Panc1 (cell line): Measurements from ENCODE around the gene BAIAP3. TPM values are rescaled to one million over a fixed set of nuclear protein-coding genes. Genes with fewer than 3 reads are reported as not detected.

Experiments
- ATAC-seq: fragments of 200-7000 bp; cut with Tn5 transposase; 2 replicates; pipeline ENCODE4 v1.9.1; 2020; ENCODE audit warnings: mild to moderate bottlenecking, moderate library complexity
- BruUV-seq: library from RNA; stranded (reverse); fragments of 400-500 nt; replicated peaks from 2 replicates; lab custom pipeline; 2021; lab: Mats Ljungman, UMichigan
- CTCF ChIA-PET: fragments of 300-600 bp; sonication (Branson Sonifier 250); formaldehyde crosslinking; loops from one replicate; lab custom pipeline; 2022; ENCODE audit warnings: antibody characterized with exemption; lab: Charles Lee
- POLR2A ChIA-PET: fragments of 300-600 bp; sonication (Branson Sonifier 250); formaldehyde crosslinking; loops from one replicate; lab custom pipeline; 2022; ENCODE audit warnings: antibody characterized with exemption; lab: Charles Lee
- DNase-seq: peaks from one replicate; pipeline ENCODE4 v3.0.0-alpha.2; 2010; ENCODE audit warnings: low read depth, low spot score
- H3K27ac ChIP-seq: 2 replicates; pipeline ENCODE4 v1.5.1; 2011; ENCODE audit warnings: mild to moderate bottlenecking, low read length, inconsistent platforms
- H3K27me3 ChIP-seq: fragments of 200-500 bp; sonication (Bioruptor generic); 2 replicates; pipeline ENCODE4 v1.6.0; 2014; ENCODE audit warnings: low read length, inconsistent platforms; ENCODE audit not compliant: control insufficient read depth, insufficient read depth
- H3K36me3 ChIP-seq: fragments of 200-500 bp; sonication (Bioruptor generic); 2 replicates; pipeline ENCODE4 v1.5.1; 2014; ENCODE audit warnings: inconsistent platforms, mild to moderate bottlenecking, low read length, moderate library complexity; ENCODE audit not compliant: control insufficient read depth, insufficient read depth
- H3K4me1 ChIP-seq: 2 replicates; pipeline ENCODE4 v1.5.1; 2011; ENCODE audit warnings: inconsistent platforms, mild to moderate bottlenecking, low read length, moderate library complexity; ENCODE audit not compliant: control insufficient read depth, insufficient read depth
- H3K4me3 ChIP-seq, 2 experiments: 2 replicates each; pipeline ENCODE4 v1.5.1; 2011 to 2012; ENCODE audit warnings: low read depth in 2 of 2, low read length in 2 of 2, mild to moderate bottlenecking in 2 of 2, inconsistent platforms in 1 of 2, moderate library complexity in 1 of 2
- H3K9me3 ChIP-seq: fragments of 200-500 bp; sonication (Bioruptor generic); 2 replicates; pipeline ENCODE4 v1.5.1; 2014; ENCODE audit warnings: low read depth, mild to moderate bottlenecking, inconsistent platforms, low read length, moderate library complexity; ENCODE audit not compliant: control insufficient read depth, insufficient read depth
- POLR2AphosphoS5 ChIP-seq: IDR thresholded peaks from 2 replicates; pipeline ENCODE4 v1.6.1; 2012; ENCODE audit warnings: mild to moderate bottlenecking, low read depth, low read length, moderate library complexity
- SIN3A ChIP-seq: IDR thresholded peaks from 2 replicates; pipeline ENCODE4 v1.6.1; 2012; ENCODE audit warnings: low read depth, mild to moderate bottlenecking, low read length, moderate library complexity, borderline replicate concordance; ENCODE audit not compliant: insufficient read depth
- TCF7L2 ChIP-seq: IDR thresholded peaks from 2 replicates; pipeline ENCODE4 v1.6.1; 2011; ENCODE audit warnings: mild to moderate bottlenecking, low read depth, low read length, inconsistent platforms
- in situ Hi-C: cut with HindIII; loops from 2 replicates; pipeline ENCODE4 v1.10.0; 2016; ENCODE audit warnings: low sequenced_read_pairs, low pct_unique_long_range_greater_than_20kb
- intact Hi-C: fragments of 100-400 bp; cut with micrococcal nuclease; formaldehyde crosslinking; loops from one replicate; pipeline ENCODE4 v1.10.0; 2022; ENCODE audit not compliant: unreplicated experiment
- total RNA-seq: library from RNA; stranded (reverse); gene quantifications from one replicate; pipeline ENCODE4 v1.2.1, GENCODE V29; 2021; ENCODE audit not compliant: unreplicated experiment
- TF ChIP-seq, protein P1 (sequence below): fragments of 450-650 bp; IDR thresholded peaks from 2 replicates; pipeline ENCODE4 v1.5.1; 2017; ENCODE audit warnings: mild to moderate bottlenecking
- TF ChIP-seq, protein P2 (sequence below), 2 experiments: IDR thresholded peaks; 2 replicates each; pipeline ENCODE4 v1.6.1; 2011 to 2012; ENCODE audit warnings: low read depth in 2 of 2, control low read depth in 1 of 2, low read length in 1 of 2, mild to moderate bottlenecking in 1 of 2, moderate library complexity in 1 of 2; ENCODE audit not compliant: insufficient read depth in 1 of 2

BAIAP3 gene
- total RNA-seq, 1 experiment from 2014 or later: 9.4 TPM

DNA sequence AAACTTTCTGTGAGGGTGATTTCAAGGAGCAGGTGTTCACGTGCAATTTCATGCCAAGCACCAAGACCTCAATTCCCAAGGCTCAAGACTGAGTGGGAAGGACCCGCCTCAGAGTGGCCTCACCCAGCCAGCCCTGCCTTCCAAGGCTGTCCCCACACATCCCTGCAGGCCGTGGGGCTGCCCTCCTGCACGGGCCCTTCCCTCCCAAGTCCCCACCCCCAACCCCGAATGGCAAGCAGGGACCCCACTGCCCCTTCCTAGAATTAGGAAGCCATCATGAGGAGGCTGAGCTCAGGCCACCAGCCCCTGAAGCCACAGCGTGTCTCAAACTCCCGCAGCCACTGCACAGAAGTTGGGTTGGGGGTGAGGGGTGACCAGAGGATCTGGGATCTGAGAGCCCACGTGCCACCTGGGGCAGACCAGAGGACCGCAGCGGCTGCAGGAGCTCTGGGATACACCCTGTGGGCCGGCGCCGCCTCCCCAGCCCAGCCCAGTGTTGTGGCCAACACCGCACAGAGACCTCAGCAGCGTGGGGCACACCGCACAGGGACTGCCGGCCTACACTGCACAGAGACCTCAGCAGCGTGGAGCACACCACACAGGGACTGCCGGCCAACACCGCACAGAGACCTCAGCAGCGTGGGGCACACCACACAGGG, 39.0 kb downstream of the BAIAP3 start:
- BruUV-seq: no TSS peak
- CTCF ChIA-PET: no interaction called here
- TF ChIP-seq, protein P1, sequence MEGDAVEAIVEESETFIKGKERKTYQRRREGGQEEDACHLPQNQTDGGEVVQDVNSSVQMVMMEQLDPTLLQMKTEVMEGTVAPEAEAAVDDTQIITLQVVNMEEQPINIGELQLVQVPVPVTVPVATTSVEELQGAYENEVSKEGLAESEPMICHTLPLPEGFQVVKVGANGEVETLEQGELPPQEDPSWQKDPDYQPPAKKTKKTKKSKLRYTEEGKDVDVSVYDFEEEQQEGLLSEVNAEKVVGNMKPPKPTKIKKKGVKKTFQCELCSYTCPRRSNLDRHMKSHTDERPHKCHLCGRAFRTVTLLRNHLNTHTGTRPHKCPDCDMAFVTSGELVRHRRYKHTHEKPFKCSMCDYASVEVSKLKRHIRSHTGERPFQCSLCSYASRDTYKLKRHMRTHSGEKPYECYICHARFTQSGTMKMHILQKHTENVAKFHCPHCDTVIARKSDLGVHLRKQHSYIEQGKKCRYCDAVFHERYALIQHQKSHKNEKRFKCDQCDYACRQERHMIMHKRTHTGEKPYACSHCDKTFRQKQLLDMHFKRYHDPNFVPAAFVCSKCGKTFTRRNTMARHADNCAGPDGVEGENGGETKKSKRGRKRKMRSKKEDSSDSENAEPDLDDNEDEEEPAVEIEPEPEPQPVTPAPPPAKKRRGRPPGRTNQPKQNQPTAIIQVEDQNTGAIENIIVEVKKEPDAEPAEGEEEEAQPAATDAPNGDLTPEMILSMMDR: no peak
- TF ChIP-seq SIN3A: no peak
- intact Hi-C loops (no loop called here), in situ Hi-C loops (no loop called here)
- H3K4me3 ChIP-seq: no peak overlapping the region
- H3K9me3 ChIP-seq: no peaks in the 10 kb centered on the region
- DNase-seq: no peak
- H3K36me3 ChIP-seq: no peaks in the 10 kb centered on the region
- no peaks in the 10 kb centered on the region; the same call in 1 of the 2 replicates for H3K4me1 ChIP-seq
- ATAC-seq: no peak
- no peaks in the 10 kb centered on the region for H3K27me3 ChIP-seq
- no peak overlapping the region for H3K27ac ChIP-seq
- POLR2A ChIA-PET: interaction anchor here (0.7 kb wide), 1 partner anchor 12 kb away, joined by 3 read pairs; no protein-coding TSS in a partner anchor

DNA sequence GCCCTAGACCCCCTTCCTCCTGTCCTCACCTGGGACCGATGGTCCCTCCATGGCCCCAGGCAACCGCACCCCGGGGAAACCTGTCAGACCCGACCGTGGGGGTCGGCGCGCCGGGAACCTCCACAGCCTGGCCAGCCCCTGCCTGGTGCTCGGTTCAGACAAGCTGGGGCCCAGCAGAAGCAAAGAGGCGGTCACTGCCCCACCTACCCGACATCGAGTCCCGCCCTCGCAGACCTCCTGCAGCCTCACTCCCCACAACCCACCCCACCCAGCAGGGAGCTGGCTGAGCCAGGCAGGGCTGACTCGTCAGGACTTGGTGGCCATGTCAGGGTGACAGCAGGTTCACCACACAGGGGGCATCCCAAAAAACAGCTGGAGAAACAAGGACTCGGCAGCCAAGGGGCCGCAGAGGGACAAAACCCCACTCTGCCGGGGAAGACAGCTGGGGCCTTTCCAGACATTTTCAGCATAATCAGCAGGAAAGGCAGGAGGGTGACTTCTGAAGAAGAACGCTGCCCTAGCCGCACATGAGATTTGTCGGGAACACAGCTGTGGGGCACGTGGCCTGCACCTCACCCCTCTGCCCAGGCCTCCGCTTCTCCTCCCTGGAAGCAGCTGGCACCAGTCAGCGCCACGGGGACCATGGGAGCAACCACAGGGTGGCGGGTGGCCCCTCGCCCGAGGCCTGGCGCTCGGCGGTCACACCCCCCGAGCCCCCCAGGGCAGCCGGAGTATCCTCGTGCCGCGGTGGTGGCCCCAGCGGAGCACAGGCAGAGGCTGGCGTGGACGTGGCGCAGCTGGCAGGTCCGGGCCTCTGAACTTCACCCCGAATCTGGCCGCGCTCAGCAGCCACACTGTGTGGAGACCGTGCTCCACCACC, 41.2 kb downstream of the BAIAP3 start:
- Histone ChIP-seq H3K27ac (no peak overlapping the region), H3K4me1 (peaks cover 6% of the 10 kb centered on the region; the same call in 1 of the 2 replicates), H3K4me3 (no peak overlapping the region), H3K27me3 (no peaks in the 10 kb centered on the region), H3K36me3 (no peaks in the 10 kb centered on the region), H3K9me3 (no peaks in the 10 kb centered on the region)
- no peak for ATAC-seq
- intact Hi-C loops: no loop called here
- no peak for DNase-seq
- ChIA-PET POLR2A (no interaction called here), CTCF (no interaction called here)
- TF ChIP-seq, protein P2, sequence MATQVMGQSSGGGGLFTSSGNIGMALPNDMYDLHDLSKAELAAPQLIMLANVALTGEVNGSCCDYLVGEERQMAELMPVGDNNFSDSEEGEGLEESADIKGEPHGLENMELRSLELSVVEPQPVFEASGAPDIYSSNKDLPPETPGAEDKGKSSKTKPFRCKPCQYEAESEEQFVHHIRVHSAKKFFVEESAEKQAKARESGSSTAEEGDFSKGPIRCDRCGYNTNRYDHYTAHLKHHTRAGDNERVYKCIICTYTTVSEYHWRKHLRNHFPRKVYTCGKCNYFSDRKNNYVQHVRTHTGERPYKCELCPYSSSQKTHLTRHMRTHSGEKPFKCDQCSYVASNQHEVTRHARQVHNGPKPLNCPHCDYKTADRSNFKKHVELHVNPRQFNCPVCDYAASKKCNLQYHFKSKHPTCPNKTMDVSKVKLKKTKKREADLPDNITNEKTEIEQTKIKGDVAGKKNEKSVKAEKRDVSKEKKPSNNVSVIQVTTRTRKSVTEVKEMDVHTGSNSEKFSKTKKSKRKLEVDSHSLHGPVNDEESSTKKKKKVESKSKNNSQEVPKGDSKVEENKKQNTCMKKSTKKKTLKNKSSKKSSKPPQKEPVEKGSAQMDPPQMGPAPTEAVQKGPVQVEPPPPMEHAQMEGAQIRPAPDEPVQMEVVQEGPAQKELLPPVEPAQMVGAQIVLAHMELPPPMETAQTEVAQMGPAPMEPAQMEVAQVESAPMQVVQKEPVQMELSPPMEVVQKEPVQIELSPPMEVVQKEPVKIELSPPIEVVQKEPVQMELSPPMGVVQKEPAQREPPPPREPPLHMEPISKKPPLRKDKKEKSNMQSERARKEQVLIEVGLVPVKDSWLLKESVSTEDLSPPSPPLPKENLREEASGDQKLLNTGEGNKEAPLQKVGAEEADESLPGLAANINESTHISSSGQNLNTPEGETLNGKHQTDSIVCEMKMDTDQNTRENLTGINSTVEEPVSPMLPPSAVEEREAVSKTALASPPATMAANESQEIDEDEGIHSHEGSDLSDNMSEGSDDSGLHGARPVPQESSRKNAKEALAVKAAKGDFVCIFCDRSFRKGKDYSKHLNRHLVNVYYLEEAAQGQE (IDR thresholded peaks at IDR 0.05; ENCODE audit: insufficient read depth in 1 of 2, low read depth in 2 of 2, low read length in 1 of 2): no peak
- TF ChIP-seq POLR2AphosphoS5: no peak
- TF ChIP-seq, protein P1: no peak
- no peak for TF ChIP-seq SIN3A
- TF ChIP-seq TCF7L2: no peak
- in situ Hi-C loops: no loop called here
- BruUV-seq: no TSS peak
